MM.1S (cell line): Measurements from ENCODE around the gene PNPLA2.

ENCODE experiments used
- EZH2 ChIP-seq: fragments of 300-600 bp; sonication (generic); optimal IDR thresholded peaks from 2 replicates; pipeline ENCODE3; 2017; ENCODE audit warnings: low read depth, mild to moderate bottlenecking, antibody characterized with exemption, low read length, mixed read lengths
- EZH2phosphoT487 ChIP-seq: fragments of 300-600 bp; sonication (generic); IDR thresholded peaks from 2 replicates; pipeline ENCODE4 v1.6.1; 2018; ENCODE audit warnings: antibody characterized with exemption, low read length
- TF ChIP-seq, protein P1 (sequence below): fragments of 300-600 bp; sonication (generic); IDR thresholded peaks from 2 replicates; pipeline ENCODE4 v1.5.1; 2016; ENCODE audit warnings: antibody characterized with exemption, low read length, mixed read lengths

- TF ChIP-seq, protein P1, sequence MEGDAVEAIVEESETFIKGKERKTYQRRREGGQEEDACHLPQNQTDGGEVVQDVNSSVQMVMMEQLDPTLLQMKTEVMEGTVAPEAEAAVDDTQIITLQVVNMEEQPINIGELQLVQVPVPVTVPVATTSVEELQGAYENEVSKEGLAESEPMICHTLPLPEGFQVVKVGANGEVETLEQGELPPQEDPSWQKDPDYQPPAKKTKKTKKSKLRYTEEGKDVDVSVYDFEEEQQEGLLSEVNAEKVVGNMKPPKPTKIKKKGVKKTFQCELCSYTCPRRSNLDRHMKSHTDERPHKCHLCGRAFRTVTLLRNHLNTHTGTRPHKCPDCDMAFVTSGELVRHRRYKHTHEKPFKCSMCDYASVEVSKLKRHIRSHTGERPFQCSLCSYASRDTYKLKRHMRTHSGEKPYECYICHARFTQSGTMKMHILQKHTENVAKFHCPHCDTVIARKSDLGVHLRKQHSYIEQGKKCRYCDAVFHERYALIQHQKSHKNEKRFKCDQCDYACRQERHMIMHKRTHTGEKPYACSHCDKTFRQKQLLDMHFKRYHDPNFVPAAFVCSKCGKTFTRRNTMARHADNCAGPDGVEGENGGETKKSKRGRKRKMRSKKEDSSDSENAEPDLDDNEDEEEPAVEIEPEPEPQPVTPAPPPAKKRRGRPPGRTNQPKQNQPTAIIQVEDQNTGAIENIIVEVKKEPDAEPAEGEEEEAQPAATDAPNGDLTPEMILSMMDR, result no peak
- no peak for TF ChIP-seq EZH2
- TF ChIP-seq EZH2phosphoT487, result no peak
Observed at GRCh38 chr11:843818-844692, 25.3 kb downstream of the PNPLA2 start.
